Measurements from ENCODE around the gene CDH4. TPM values are rescaled to one million over a fixed set of nuclear protein-coding genes. Genes with fewer than 3 reads are reported as not detected.
A peak's percentile ranks its signal among the peaks of the same experiment; 100 is the strongest.

The CDH4 gene
- total and polyA plus RNA-seq, 3 experiments from 2014 or later: 0.22 TPM; not detected in 2

DNA sequence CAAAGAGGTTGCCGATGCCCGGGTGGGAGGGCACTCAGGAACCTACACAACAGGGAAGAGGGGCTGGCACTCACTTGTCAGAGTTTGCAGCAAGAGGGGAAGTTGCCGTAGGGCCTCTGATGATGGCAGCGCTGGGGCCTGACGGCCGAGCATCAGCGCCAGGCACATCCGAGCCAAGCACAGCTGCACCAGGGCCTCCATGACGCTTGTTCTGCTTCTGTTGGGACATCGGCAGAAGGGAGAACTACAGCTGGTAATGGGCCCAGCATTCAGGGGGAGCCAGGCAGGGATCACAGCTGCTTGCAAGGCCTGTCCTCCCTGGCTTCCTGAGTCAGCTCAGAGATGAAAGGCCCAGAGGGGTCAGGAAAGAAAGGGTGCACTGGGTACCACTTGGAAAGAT is 367.7 kb downstream of the CDH4 start:
- Histone ChIP-seq H3K4me3 (ENCODE audit: low read length) (no peak overlapping the region), H3K4me1 (ENCODE audit: insufficient read depth, low read length) (no peaks in the 10 kb centered on the region), H3K27me3 (ENCODE audit: insufficient read depth, low read length, poor library complexity, severe bottlenecking) (no peaks in the 10 kb centered on the region), H3K27ac (ENCODE audit: low read depth, low read length) (no peak overlapping the region), H3K9me3 (ENCODE audit: low read length) (no peaks in the 10 kb centered on the region), H3K36me3 (ENCODE audit: insufficient read depth, low read length) (no peaks in the 10 kb centered on the region)
- ChIA-PET CTCF (no interaction called here), POLR2A (no interaction called here)
- peak in 1 of 5 donors; percentile 19 for DNase-seq
- H3K27me3 Mint-ChIP-seq: peaks cover 0 to 3% of the 10 kb centered on the region in 2 donors
- peaks cover 0 to 3% (median 0%) of the 10 kb centered on the region in 5 donors for H3K9me3 Mint-ChIP-seq
- no peaks in the 10 kb centered on the region for H3K36me3 Mint-ChIP-seq
- no peaks in the 10 kb centered on the region for H3K4me1 Mint-ChIP-seq
- H3K27ac Mint-ChIP-seq: no peak overlapping the region
- H3K4me3 Mint-ChIP-seq: no peak overlapping the region

DNA sequence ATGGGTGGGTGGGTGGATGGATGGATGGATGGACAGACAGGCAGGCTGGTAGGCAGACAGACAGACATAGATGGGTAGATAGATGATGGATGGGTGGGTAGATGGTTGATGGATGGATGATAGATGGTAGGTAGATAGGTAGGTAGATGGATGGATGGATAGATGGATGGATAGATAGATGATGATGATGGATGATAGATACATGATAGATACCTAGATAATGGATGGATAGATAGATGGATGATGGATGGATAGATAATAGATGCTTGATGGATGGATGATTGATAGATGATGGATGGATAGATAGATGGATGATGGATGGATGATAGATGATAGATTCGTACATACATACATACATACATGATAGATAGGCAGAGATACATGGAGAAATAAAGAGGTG is 368.1 kb downstream of the CDH4 start:
- no peaks in the 10 kb centered on the region for H3K36me3 ChIP-seq (ENCODE audit: insufficient read depth, low read length)
- H3K36me3 Mint-ChIP-seq: no peaks in the 10 kb centered on the region
- ChIA-PET CTCF (no interaction called here), POLR2A (no interaction called here)
- peaks cover 0 to 3% of the 10 kb centered on the region in 2 donors for H3K27me3 Mint-ChIP-seq
- no peak for DNase-seq
- H3K4me1 ChIP-seq (ENCODE audit: insufficient read depth, low read length): no peaks in the 10 kb centered on the region
- H3K27me3 ChIP-seq (ENCODE audit: insufficient read depth, low read length, poor library complexity, severe bottlenecking): no peaks in the 10 kb centered on the region
- H3K4me3 ChIP-seq (ENCODE audit: low read length): no peak overlapping the region
- H3K9me3 Mint-ChIP-seq: peaks cover 0 to 3% (median 0%) of the 10 kb centered on the region in 5 donors
- H3K4me3 Mint-ChIP-seq: no peak overlapping the region
- H3K4me1 Mint-ChIP-seq: no peaks in the 10 kb centered on the region
- no peak overlapping the region for H3K27ac Mint-ChIP-seq
- H3K9me3 ChIP-seq (ENCODE audit: low read length): no peaks in the 10 kb centered on the region
- H3K27ac ChIP-seq (ENCODE audit: low read depth, low read length): no peak overlapping the region

DNA sequence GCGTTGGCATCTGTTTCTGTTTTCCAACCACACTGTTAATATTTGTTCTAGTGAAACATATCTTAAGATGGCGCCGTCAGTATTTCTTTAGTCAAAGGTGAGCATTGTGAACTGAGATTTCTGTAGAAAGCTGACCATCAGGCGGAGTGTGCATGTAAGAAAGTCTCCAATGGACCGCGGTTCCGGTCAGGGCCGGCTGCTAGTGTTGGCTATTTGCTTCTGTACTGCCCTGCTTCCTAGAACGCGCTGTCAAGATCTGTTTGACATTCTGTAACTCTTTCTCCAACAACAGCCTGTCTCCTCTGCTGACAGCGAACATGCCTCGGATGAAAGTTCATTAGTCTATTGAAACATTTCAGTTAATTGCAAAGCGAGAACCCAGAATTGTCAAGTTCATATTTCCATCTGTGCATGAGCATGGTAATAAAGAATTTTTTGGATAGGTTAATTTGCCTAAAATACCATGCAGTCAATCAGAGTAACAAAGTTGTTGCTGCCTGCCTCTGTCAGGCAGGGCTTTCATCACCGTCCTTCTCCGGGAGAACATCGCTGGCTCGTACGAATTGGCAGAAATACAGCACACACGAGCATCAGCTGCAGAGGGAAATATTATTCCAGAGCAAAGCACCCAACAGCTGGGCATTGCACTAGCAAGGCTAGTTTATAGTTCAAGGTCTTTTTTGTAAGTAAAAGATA is 369.1 kb downstream of the CDH4 start:
- no peaks in the 10 kb centered on the region for H3K36me3 ChIP-seq (ENCODE audit: insufficient read depth, low read length)
- peaks cover 0 to 3% of the 10 kb centered on the region in 2 donors for H3K27me3 Mint-ChIP-seq
- H3K27ac Mint-ChIP-seq: no peak overlapping the region
- POLR2A ChIA-PET: no interaction called here
- peaks cover 0 to 3% (median 0%) of the 10 kb centered on the region in 5 donors for H3K9me3 Mint-ChIP-seq
- H3K4me3 ChIP-seq (ENCODE audit: low read length): no peak overlapping the region
- no peak overlapping the region for H3K4me3 Mint-ChIP-seq
- no peak overlapping the region for H3K27ac ChIP-seq (ENCODE audit: low read depth, low read length)
- DNase-seq: peak in 1 of 5 donors; percentile 4
- no peaks in the 10 kb centered on the region for H3K27me3 ChIP-seq (ENCODE audit: insufficient read depth, low read length, poor library complexity, severe bottlenecking)
- no peaks in the 10 kb centered on the region for H3K4me1 Mint-ChIP-seq
- CTCF ChIA-PET: no interaction called here
- H3K4me1 ChIP-seq (ENCODE audit: insufficient read depth, low read length): no peaks in the 10 kb centered on the region
- no peaks in the 10 kb centered on the region for H3K9me3 ChIP-seq (ENCODE audit: low read length)
- no peaks in the 10 kb centered on the region for H3K36me3 Mint-ChIP-seq

DNA sequence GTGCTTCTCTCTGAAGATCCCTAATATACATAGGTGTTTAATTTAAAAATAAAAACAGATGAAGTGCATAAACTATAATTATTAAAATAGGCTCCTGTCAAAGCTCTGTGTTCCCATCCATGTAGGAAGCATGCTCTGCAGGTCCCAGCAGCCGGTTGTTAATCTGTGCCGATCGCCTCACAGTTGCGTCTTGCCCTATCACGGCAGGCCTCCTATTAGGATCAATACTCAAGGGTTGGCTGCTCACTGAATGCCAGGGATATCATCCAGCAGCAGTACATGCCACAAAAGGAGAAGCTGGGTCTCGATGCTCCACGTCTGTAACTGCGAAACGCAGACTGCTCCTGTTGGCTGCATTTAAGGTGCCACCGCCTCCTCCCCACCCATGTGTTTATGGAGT is 369.8 kb downstream of the CDH4 start:
- CTCF ChIA-PET: no interaction called here

DNA sequence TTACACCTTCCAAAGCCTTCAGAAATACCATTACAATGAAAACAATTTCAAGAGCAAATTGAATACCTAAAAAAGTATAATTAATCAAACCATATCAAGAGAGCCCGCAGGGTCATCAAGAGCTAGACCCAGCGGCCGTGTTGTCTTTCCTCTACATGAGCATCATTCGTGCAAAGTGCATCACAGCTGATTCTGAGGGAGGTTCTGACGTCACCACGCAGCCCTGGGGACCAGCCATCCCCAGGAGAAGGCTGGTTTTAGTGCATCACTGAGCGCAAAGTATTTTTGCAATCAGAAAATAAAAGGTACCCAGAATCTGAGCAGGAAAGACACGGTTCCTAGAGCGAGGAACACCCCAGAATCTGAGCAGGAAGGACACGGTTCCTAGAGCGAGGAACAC is 371.4 kb downstream of the CDH4 start:
- CTCF ChIA-PET: no interaction called here
- Histone ChIP-seq H3K27me3 (ENCODE audit: insufficient read depth, low read length, poor library complexity, severe bottlenecking) (no peaks in the 10 kb centered on the region), H3K36me3 (ENCODE audit: insufficient read depth, low read length) (no peaks in the 10 kb centered on the region), H3K9me3 (ENCODE audit: low read length) (no peaks in the 10 kb centered on the region), H3K4me1 (ENCODE audit: insufficient read depth, low read length) (no peaks in the 10 kb centered on the region), H3K27ac (ENCODE audit: low read depth, low read length) (no peak overlapping the region), H3K4me3 (ENCODE audit: low read length) (no peak overlapping the region)
- no peaks in the 10 kb centered on the region for H3K9me3 Mint-ChIP-seq
- H3K36me3 Mint-ChIP-seq: no peaks in the 10 kb centered on the region
- no peaks in the 10 kb centered on the region for H3K27me3 Mint-ChIP-seq
- no peak overlapping the region for H3K27ac Mint-ChIP-seq
- POLR2A ChIA-PET: no interaction called here
- H3K4me3 Mint-ChIP-seq: no peak overlapping the region
- no peaks in the 10 kb centered on the region for H3K4me1 Mint-ChIP-seq
- peak in 1 of 5 donors; percentile 4 for DNase-seq

More for the DNA sequence above, 369.8 kb downstream of the CDH4 start:
- H3K9me3 ChIP-seq (ENCODE audit: low read length): no peaks in the 10 kb centered on the region
- peak in 1 of 5 donors; percentile 12 for DNase-seq
- Mint-ChIP-seq H3K9me3 (peaks cover 0 to 3% (median 0%) of the 10 kb centered on the region in 5 donors), H3K27me3 (peaks cover 0 to 1% of the 10 kb centered on the region in 2 donors), H3K4me3 (no peak overlapping the region), H3K27ac (no peak overlapping the region), H3K4me1 (no peaks in the 10 kb centered on the region), H3K36me3 (no peaks in the 10 kb centered on the region)
- POLR2A ChIA-PET: no interaction called here
- no peak overlapping the region for H3K27ac ChIP-seq (ENCODE audit: low read depth, low read length)
- H3K4me3 ChIP-seq (ENCODE audit: low read length): no peak overlapping the region
- no peaks in the 10 kb centered on the region for H3K27me3 ChIP-seq (ENCODE audit: insufficient read depth, low read length, poor library complexity, severe bottlenecking)
- H3K4me1 ChIP-seq (ENCODE audit: insufficient read depth, low read length): no peaks in the 10 kb centered on the region
- no peaks in the 10 kb centered on the region for H3K36me3 ChIP-seq (ENCODE audit: insufficient read depth, low read length)

DNA sequence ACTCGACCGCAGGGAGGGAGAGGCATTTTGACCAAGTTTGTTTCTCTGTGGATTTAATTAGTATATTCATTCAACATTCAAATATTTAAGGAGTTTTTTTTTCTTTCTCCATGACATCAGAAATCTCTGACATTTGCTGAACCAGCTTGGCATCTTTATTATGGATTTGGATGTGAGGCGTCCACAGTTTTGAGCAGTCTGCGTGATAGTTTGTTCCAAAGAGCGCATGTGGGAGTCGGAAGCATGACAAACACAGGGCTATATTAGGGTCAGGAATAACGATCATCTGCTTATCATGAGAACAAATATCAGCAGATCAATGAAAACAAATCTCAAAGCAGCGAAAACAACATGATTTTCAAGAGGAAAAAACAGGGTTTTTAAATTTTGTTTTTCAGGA is 373.2 kb downstream of the CDH4 start:
- ChIA-PET CTCF (no interaction called here), POLR2A (no interaction called here)
- H3K4me1 ChIP-seq (ENCODE audit: insufficient read depth, low read length): no peaks in the 10 kb centered on the region
- no peaks in the 10 kb centered on the region for H3K9me3 Mint-ChIP-seq
- H3K27me3 ChIP-seq (ENCODE audit: insufficient read depth, low read length, poor library complexity, severe bottlenecking): no peaks in the 10 kb centered on the region
- no peak overlapping the region for H3K27ac Mint-ChIP-seq
- no peaks in the 10 kb centered on the region for H3K4me1 Mint-ChIP-seq
- H3K9me3 ChIP-seq (ENCODE audit: low read length): no peaks in the 10 kb centered on the region
- H3K4me3 ChIP-seq (ENCODE audit: low read length): no peak overlapping the region
- no peaks in the 10 kb centered on the region for H3K27me3 Mint-ChIP-seq
- no peaks in the 10 kb centered on the region for H3K36me3 Mint-ChIP-seq
- no peak overlapping the region for H3K4me3 Mint-ChIP-seq
- no peak overlapping the region for H3K27ac ChIP-seq (ENCODE audit: low read depth, low read length)
- no peaks in the 10 kb centered on the region for H3K36me3 ChIP-seq (ENCODE audit: insufficient read depth, low read length)
- no peak for DNase-seq

DNA sequence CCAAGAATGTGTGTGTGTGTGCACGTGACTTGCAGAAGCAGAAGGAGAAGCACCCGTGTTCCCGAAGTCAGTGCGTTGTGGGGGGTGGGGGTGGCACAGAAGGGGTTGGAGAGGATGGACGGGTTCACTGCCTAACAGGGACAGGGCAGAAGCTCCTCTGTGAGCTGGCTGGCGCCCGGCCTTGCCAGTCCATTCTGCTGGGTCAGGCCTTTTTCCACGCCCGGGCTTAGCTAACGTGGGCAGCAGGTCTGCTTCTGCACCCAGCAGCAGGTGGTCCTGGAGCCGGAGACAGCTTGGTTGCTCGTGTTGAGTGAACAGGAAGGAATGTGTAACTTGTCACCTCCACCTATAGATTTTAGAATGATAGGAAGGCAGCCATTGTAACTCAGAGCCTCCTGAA is 374.4 kb downstream of the CDH4 start:
- no peak for DNase-seq
- Mint-ChIP-seq H3K4me3 (no peak overlapping the region), H3K27ac (no peak overlapping the region), H3K4me1 (no peaks in the 10 kb centered on the region), H3K27me3 (no peaks in the 10 kb centered on the region), H3K9me3 (no peaks in the 10 kb centered on the region), H3K36me3 (no peaks in the 10 kb centered on the region)
- ChIA-PET POLR2A (no interaction called here), CTCF (no interaction called here)
- Histone ChIP-seq H3K4me3 (ENCODE audit: low read length) (no peak overlapping the region), H3K27ac (ENCODE audit: low read depth, low read length) (no peak overlapping the region), H3K9me3 (ENCODE audit: low read length) (no peaks in the 10 kb centered on the region), H3K27me3 (ENCODE audit: insufficient read depth, low read length, poor library complexity, severe bottlenecking) (no peaks in the 10 kb centered on the region), H3K36me3 (ENCODE audit: insufficient read depth, low read length) (no peaks in the 10 kb centered on the region), H3K4me1 (ENCODE audit: insufficient read depth, low read length) (no peaks in the 10 kb centered on the region)

DNA sequence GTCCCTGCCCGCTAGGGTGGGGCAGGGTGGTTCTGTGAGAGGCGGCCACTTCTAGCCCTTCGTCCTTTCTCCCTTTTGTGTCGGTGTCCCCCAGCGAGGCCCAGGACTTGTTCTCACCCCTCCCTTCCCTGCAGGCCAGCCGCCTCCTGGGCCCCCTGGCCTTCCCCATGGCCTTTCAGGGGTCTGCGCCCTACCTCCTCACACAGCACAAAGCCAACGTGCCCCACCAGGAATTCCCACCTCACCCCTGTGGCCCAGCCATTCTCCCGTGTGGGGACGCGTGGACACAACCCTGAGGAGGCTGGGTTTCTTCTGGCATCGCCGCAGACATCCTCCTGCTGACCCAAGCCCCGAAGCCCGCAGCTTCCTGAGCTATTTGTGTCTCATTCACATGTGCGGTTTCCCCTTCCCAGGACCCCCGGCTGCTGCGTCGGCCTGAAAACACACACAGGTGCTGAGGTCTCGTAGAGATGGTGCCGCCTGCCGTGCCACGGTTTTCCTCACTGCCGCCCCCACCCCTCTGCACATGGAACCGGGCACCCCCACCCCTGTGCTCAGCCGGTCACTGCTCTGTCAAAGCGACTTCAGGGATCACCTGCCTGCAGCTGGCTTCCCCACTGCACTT is 375.8 kb downstream of the CDH4 start:
- H3K27me3 ChIP-seq (ENCODE audit: insufficient read depth, low read length, poor library complexity, severe bottlenecking): no peaks in the 10 kb centered on the region

More for the DNA sequence above, 375.8 kb downstream of the CDH4 start:
- ChIA-PET POLR2A (no interaction called here), CTCF (no interaction called here)
- Histone ChIP-seq H3K9me3 (ENCODE audit: low read length) (no peaks in the 10 kb centered on the region), H3K4me3 (ENCODE audit: low read length) (no peak overlapping the region), H3K27ac (ENCODE audit: low read depth, low read length) (no peak overlapping the region), H3K36me3 (ENCODE audit: insufficient read depth, low read length) (no peaks in the 10 kb centered on the region), H3K4me1 (ENCODE audit: insufficient read depth, low read length) (no peaks in the 10 kb centered on the region)
- H3K9me3 Mint-ChIP-seq: no peaks in the 10 kb centered on the region
- H3K4me1 Mint-ChIP-seq: no peaks in the 10 kb centered on the region
- H3K4me3 Mint-ChIP-seq: no peak overlapping the region
- H3K27me3 Mint-ChIP-seq: no peaks in the 10 kb centered on the region
- no peak overlapping the region for H3K27ac Mint-ChIP-seq
- H3K36me3 Mint-ChIP-seq: no peaks in the 10 kb centered on the region
- no peak for DNase-seq
